ENCODE results near the gene ZC3H15.
"Not testable (repeated sequence)": the region's sequence is repeated elsewhere in the genome, so short reads cannot be mapped to it uniquely, and the experiment has no call there.

The ZC3H15 gene

GRCh38 chr2:186467421-186467820 lies 18.6 kb upstream of the ZC3H15 start:
- no peaks in the 10 kb centered on the region for H3K9me2 ChIP-seq (replicated peaks; ENCODE audit: low read depth, low read length)
- no peak overlapping the region for H3K9ac ChIP-seq (ENCODE audit: low read depth, low read length, poor library complexity, severe bottlenecking)
- H3K27me3 ChIP-seq (ENCODE audit: insufficient read depth, low read length, poor library complexity, severe bottlenecking), result no peaks in the 10 kb centered on the region
- H3K4me1 ChIP-seq (ENCODE audit: insufficient read depth, low read length, poor library complexity, severe bottlenecking), result no peaks in the 10 kb centered on the region
- H3K4me2 ChIP-seq (ENCODE audit: low read depth, low read length, poor library complexity, severe bottlenecking), result no peak overlapping the region
- H3K9me3 ChIP-seq (ENCODE audit: insufficient read depth, low read depth, low read length), result no peaks in the 10 kb centered on the region; the same call in 1 of the 2 replicates
- no peak overlapping the region for H3K4me3 ChIP-seq (ENCODE audit: low read length, poor library complexity, severe bottlenecking)
- H3K36me3 ChIP-seq (ENCODE audit: insufficient read depth, low read length), result no peaks in the 10 kb centered on the region
- no peaks in the 10 kb centered on the region for H3F3A ChIP-seq (ENCODE audit: low read depth)
- no peaks in the 10 kb centered on the region for H4K20me1 ChIP-seq (ENCODE audit: insufficient read depth, low read length, poor library complexity, severe bottlenecking)
- TF ChIP-seq, protein P1, sequence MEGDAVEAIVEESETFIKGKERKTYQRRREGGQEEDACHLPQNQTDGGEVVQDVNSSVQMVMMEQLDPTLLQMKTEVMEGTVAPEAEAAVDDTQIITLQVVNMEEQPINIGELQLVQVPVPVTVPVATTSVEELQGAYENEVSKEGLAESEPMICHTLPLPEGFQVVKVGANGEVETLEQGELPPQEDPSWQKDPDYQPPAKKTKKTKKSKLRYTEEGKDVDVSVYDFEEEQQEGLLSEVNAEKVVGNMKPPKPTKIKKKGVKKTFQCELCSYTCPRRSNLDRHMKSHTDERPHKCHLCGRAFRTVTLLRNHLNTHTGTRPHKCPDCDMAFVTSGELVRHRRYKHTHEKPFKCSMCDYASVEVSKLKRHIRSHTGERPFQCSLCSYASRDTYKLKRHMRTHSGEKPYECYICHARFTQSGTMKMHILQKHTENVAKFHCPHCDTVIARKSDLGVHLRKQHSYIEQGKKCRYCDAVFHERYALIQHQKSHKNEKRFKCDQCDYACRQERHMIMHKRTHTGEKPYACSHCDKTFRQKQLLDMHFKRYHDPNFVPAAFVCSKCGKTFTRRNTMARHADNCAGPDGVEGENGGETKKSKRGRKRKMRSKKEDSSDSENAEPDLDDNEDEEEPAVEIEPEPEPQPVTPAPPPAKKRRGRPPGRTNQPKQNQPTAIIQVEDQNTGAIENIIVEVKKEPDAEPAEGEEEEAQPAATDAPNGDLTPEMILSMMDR (conservative IDR thresholded peaks at IDR 0.05; ENCODE audit: low read length), result no peak
- TF ChIP-seq EZH2phosphoT487 (IDR thresholded peaks at IDR 0.05; ENCODE audit: borderline replicate concordance), result no peak
- H3K79me2 ChIP-seq (ENCODE audit: insufficient read depth, low read length), result no peaks in the 10 kb centered on the region
- no peak overlapping the region for H2AFZ ChIP-seq (ENCODE audit: low read length)

DNA sequence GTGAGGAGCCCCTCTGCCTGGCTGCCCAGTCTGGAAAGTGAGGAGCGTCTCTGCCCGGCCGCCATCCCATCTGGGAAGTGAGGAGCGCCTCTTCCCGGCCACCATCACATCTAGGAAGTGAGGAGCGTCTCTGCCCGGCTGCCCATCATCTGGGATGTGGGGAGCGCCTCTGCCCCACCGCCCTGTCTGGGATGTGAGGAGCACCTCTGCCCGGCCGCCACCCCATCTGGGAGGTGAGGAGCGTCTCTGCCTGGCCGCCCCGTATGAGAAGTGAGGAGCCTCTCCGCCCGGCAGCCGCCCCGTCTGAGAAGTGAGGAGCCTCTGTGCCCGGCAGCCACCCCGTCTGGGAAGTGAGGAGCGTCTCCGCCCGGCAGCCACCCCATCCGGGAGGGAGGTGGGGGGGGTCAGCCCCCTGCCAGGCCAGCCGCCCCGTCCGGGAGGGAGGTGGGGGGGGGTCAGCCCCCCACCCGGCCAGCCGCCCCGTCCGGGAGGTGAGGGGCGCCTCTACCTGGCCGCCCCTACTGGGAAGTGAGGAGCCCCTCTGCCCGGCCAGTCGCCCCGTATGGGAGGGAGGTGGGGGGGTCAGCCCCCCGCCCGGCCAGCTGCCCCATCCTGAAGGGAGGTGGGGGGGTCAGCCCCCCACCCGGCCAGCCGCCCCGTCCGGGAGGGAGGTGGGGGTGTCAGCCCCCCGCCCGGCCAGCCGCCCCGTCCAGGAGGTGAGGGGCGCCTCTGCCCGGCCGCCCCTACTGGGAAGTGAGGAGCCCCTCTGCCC lies 13.2 kb upstream of the ZC3H15 start:
- not testable (repeated sequence) for H3F3A ChIP-seq (ENCODE audit: low read depth); H3K4me2 ChIP-seq (ENCODE audit: low read depth, low read length, poor library complexity, severe bottlenecking); H4K20me1 ChIP-seq (ENCODE audit: insufficient read depth, low read length, poor library complexity, severe bottlenecking); H3K4me3 ChIP-seq (ENCODE audit: low read length, poor library complexity, severe bottlenecking); H3K36me3 ChIP-seq (ENCODE audit: insufficient read depth, low read length); H3K79me2 ChIP-seq (ENCODE audit: insufficient read depth, low read length); H3K9ac ChIP-seq (ENCODE audit: low read depth, low read length, poor library complexity, severe bottlenecking); H2AFZ ChIP-seq (ENCODE audit: low read length); H3K27me3 ChIP-seq (ENCODE audit: insufficient read depth, low read length, poor library complexity, severe bottlenecking); H3K9me2 ChIP-seq (replicated peaks; ENCODE audit: low read depth, low read length); H3K9me3 ChIP-seq (ENCODE audit: insufficient read depth, low read depth, low read length); H3K4me1 ChIP-seq (ENCODE audit: insufficient read depth, low read length, poor library complexity, severe bottlenecking)

GRCh38 chr2:186474239-186474638 lies 11.8 kb upstream of the ZC3H15 start:
- H3K9ac ChIP-seq (ENCODE audit: low read depth, low read length, poor library complexity, severe bottlenecking); H3K27me3 ChIP-seq (ENCODE audit: insufficient read depth, low read length, poor library complexity, severe bottlenecking); H3K4me3 ChIP-seq (ENCODE audit: low read length, poor library complexity, severe bottlenecking); H2AFZ ChIP-seq (ENCODE audit: low read length); H4K20me1 ChIP-seq (ENCODE audit: insufficient read depth, low read length, poor library complexity, severe bottlenecking); H3K9me2 ChIP-seq (replicated peaks; ENCODE audit: low read depth, low read length); H3K4me1 ChIP-seq (ENCODE audit: insufficient read depth, low read length, poor library complexity, severe bottlenecking); H3K79me2 ChIP-seq (ENCODE audit: insufficient read depth, low read length); H3K9me3 ChIP-seq (ENCODE audit: insufficient read depth, low read depth, low read length); H3K4me2 ChIP-seq (ENCODE audit: low read depth, low read length, poor library complexity, severe bottlenecking); H3K36me3 ChIP-seq (ENCODE audit: insufficient read depth, low read length); H3F3A ChIP-seq (ENCODE audit: low read depth): not testable (repeated sequence)

DNA sequence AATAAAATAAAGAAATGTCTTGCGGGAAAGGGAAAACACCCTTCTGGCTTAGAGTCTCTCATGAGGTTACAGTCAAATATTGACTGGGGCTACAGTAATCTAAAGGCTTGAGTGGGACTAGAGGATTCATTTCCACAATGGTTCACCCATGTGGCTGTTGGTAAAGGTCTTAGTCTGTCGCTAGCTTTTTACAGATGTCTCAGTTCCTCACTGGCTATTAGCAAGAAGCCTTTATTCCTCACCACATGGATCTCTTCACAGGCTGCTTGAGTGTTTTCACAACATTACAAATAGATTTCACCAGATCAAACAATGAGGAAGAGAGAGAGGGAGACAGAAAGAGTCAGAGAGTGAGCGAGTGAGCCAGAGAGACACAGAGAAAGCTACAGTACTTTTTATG lies 8.3 kb upstream of the ZC3H15 start:
- Histone ChIP-seq H2AFZ (ENCODE audit: low read length) (no peak overlapping the region), H3K9me3 (ENCODE audit: insufficient read depth, low read depth, low read length) (no peaks in the 10 kb centered on the region), H3K4me2 (ENCODE audit: low read depth, low read length, poor library complexity, severe bottlenecking) (no peak overlapping the region), H3K27me3 (ENCODE audit: insufficient read depth, low read length, poor library complexity, severe bottlenecking) (no peaks in the 10 kb centered on the region), H3K9ac (ENCODE audit: low read depth, low read length, poor library complexity, severe bottlenecking) (no peak overlapping the region), H3F3A (ENCODE audit: low read depth) (no peaks in the 10 kb centered on the region), H3K9me2 (replicated peaks; ENCODE audit: low read depth, low read length) (no peaks in the 10 kb centered on the region), H4K20me1 (ENCODE audit: insufficient read depth, low read length, poor library complexity, severe bottlenecking) (no peaks in the 10 kb centered on the region), H3K4me1 (ENCODE audit: insufficient read depth, low read length, poor library complexity, severe bottlenecking) (peaks cover under 1% of the 10 kb centered on the region), H3K79me2 (ENCODE audit: insufficient read depth, low read length) (no peaks in the 10 kb centered on the region), H3K4me3 (ENCODE audit: low read length, poor library complexity, severe bottlenecking) (no peak overlapping the region), H3K36me3 (ENCODE audit: insufficient read depth, low read length) (no peaks in the 10 kb centered on the region)
- TF ChIP-seq EZH2phosphoT487 (IDR thresholded peaks at IDR 0.05; ENCODE audit: borderline replicate concordance), result no peak
- TF ChIP-seq, protein P1 (conservative IDR thresholded peaks at IDR 0.05; ENCODE audit: low read length), result no peak

Data from Loucy (cell line).